HG02943 (cell line): ENCODE results near the gene RERE.

Source experiments
- ATAC-seq: cut with Tn5 transposase; IDR thresholded peaks from one replicate; pipeline ENCODE4 v1.9.1; 2021; ENCODE audit warnings: mild to moderate bottlenecking, low read depth, moderate library complexity; ENCODE audit not compliant: unreplicated experiment

The RERE gene

DNA sequence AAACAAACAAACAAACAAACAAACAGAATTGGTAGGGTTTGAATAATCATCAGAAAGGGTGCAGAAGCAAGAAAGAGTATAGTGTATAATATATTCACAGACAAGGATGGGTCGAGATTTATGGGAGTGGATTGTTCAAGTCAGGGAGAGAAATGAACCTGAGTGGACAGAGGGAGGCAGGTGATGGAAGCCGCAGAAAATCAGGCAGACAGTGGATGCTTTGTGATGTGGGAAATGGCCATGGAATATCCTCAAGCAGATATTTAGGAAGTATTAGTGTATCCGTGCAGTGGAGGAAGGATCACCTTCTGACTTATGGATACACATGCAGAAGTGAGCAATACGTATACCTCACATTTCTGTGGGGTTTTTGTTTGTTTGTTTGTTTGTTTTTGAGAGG, 513.6 kb downstream of the RERE start:
- no peak for ATAC-seq

DNA sequence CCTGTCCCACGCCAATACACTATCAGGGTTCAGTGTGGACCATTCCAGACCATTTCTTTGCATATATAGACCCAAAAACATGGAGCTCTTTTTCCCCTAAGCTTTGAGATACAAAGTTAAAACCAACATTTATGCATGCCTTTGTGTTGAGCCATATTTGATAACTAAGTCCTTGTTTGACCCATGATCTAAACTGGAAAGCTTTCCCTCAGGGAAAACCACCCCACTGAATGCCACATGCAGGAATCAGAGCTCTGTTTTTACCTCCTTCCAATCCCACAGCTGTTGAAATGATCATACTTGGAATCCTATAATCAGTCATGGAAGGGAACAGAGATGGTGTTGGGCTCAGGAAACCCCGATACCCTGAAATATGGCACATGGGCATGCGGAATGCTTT, 514.3 kb downstream of the RERE start:
- ATAC-seq: no peak
